ENCODE data around the gene REXO5.

REXO5 gene

GRCh38 chr16:20806168-20807050, at the start of gene REXO5, which contains the start of gene ERI2:
TSS of gene REXO5 (plus strand) at chr16:20806527. CDS start at chr16:20806954, 427 bp downstream.
TSS of gene ERI2 (minus strand) at chr16:20806472. CDS start at chr16:20806430, 42 bp downstream.
- peak within 1 kb of the TSS; percentile 91 for H2AFZ ChIP-seq (ENCODE audit: low read depth)
- peak; percentile 22; the same call in 1 of the 2 replicates for TF ChIP-seq CTCF (conservative IDR thresholded peaks at IDR 0.05; ENCODE audit: low read depth, low read length)
- no peaks in the 10 kb centered on the region; the same call in 1 of the 2 replicates for H3K79me2 ChIP-seq (ENCODE audit: insufficient read depth, low read depth)
- H3K9ac ChIP-seq: peak within 1 kb of the TSS; percentile 80
- H3K4me2 ChIP-seq: peak within 1 kb of the TSS; percentile 73
- peak within 1 kb of the TSS; percentile 74 for H3K27ac ChIP-seq
- peak within 1 kb of the TSS; percentile 44 for H3K4me3 ChIP-seq (IDR thresholded peaks at IDR 0.05; ENCODE audit: insufficient read depth, low read depth, low read length)
- no peaks in the 10 kb centered on the region for H3K27me3 ChIP-seq (ENCODE audit: insufficient read depth, low read depth)
- no peaks in the 10 kb centered on the region for H4K20me1 ChIP-seq (ENCODE audit: insufficient read depth)
- peaks cover 8% of the 10 kb centered on the region for H3K4me1 ChIP-seq (ENCODE audit: low read depth, poor library complexity, severe bottlenecking)
- no peaks in the 10 kb centered on the region for H3K36me3 ChIP-seq (ENCODE audit: insufficient read depth)

GRCh38 chr16:20760346-20760745, 46.0 kb upstream of the REXO5 start:
- Histone ChIP-seq H3K36me3 (ENCODE audit: insufficient read depth) (no peaks in the 10 kb centered on the region), H2AFZ (ENCODE audit: low read depth) (no peak overlapping the region), H3K79me2 (ENCODE audit: insufficient read depth, low read depth) (no peaks in the 10 kb centered on the region), H3K4me2 (no peak overlapping the region), H3K9ac (no peak overlapping the region), H3K4me1 (ENCODE audit: low read depth, poor library complexity, severe bottlenecking) (peaks cover 14% of the 10 kb centered on the region), H3K27ac (no peak overlapping the region), H3K4me3 (IDR thresholded peaks at IDR 0.05; ENCODE audit: insufficient read depth, low read depth, low read length) (no peak overlapping the region), H3K27me3 (ENCODE audit: insufficient read depth, low read depth) (no peaks in the 10 kb centered on the region), H4K20me1 (ENCODE audit: insufficient read depth) (no peaks in the 10 kb centered on the region)
- no peak for TF ChIP-seq CTCF (conservative IDR thresholded peaks at IDR 0.05; ENCODE audit: low read depth, low read length)

GRCh38 chr16:20761175-20761574, 45.2 kb upstream of the REXO5 start:
- H3K4me3 ChIP-seq (IDR thresholded peaks at IDR 0.05; ENCODE audit: insufficient read depth, low read depth, low read length): no peak overlapping the region
- peaks cover 14% of the 10 kb centered on the region for H3K4me1 ChIP-seq (ENCODE audit: low read depth, poor library complexity, severe bottlenecking)
- no peaks in the 10 kb centered on the region for H3K27me3 ChIP-seq (ENCODE audit: insufficient read depth, low read depth)
- H3K79me2 ChIP-seq (ENCODE audit: insufficient read depth, low read depth): no peaks in the 10 kb centered on the region
- no peaks in the 10 kb centered on the region for H4K20me1 ChIP-seq (ENCODE audit: insufficient read depth)
- H3K4me2 ChIP-seq: no peak overlapping the region
- no peaks in the 10 kb centered on the region for H3K36me3 ChIP-seq (ENCODE audit: insufficient read depth)
- H3K27ac ChIP-seq: no peak overlapping the region
- no peak overlapping the region for H3K9ac ChIP-seq
- H2AFZ ChIP-seq (ENCODE audit: low read depth): no peak overlapping the region
- no peak for TF ChIP-seq CTCF (conservative IDR thresholded peaks at IDR 0.05; ENCODE audit: low read depth, low read length)

GRCh38 chr16:20762404-20763123, 43.8 kb upstream of the REXO5 start:
- no peak for TF ChIP-seq CTCF (conservative IDR thresholded peaks at IDR 0.05; ENCODE audit: low read depth, low read length)
- Histone ChIP-seq H3K79me2 (ENCODE audit: insufficient read depth, low read depth) (no peaks in the 10 kb centered on the region), H3K27ac (no peak overlapping the region; the same call in 1 of the 2 replicates), H3K9ac (no peak overlapping the region), H3K36me3 (ENCODE audit: insufficient read depth) (no peaks in the 10 kb centered on the region), H3K4me2 (peak overlapping the region; percentile 74), H3K27me3 (ENCODE audit: insufficient read depth, low read depth) (no peaks in the 10 kb centered on the region), H4K20me1 (ENCODE audit: insufficient read depth) (no peaks in the 10 kb centered on the region), H3K4me3 (IDR thresholded peaks at IDR 0.05; ENCODE audit: insufficient read depth, low read depth, low read length) (no peak overlapping the region), H3K4me1 (ENCODE audit: low read depth, poor library complexity, severe bottlenecking) (peaks cover 14% of the 10 kb centered on the region), H2AFZ (ENCODE audit: low read depth) (peak overlapping the region; percentile 87)

Data from KMS-11 (cell line).